ENCODE measurements around the gene C9orf72.
"Not testable (repeated sequence)": the region's sequence is repeated elsewhere in the genome, so short reads cannot be mapped to it uniquely, and the experiment has no call there.

The C9orf72 gene

DNA sequence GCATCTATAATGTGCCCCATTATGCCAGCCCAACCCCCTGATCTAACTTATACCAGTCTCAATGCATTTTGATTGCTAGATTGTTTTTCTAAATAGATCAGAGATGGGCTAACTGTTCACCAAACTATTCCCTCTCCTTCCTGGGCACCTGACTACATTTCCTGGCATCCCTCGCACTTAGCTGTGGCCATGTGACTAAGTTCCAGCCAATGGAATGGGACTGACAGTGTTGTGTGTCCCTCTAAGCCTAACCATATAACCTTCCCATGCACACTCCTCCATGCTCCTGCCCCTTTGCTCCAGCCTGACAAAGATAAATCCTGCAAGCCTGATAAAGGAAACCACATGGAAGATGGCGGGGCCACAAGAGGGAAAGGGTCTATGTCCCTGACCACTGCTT is 61.5 kb downstream of the C9orf72 start:
- no peak for DNase-seq

DNA sequence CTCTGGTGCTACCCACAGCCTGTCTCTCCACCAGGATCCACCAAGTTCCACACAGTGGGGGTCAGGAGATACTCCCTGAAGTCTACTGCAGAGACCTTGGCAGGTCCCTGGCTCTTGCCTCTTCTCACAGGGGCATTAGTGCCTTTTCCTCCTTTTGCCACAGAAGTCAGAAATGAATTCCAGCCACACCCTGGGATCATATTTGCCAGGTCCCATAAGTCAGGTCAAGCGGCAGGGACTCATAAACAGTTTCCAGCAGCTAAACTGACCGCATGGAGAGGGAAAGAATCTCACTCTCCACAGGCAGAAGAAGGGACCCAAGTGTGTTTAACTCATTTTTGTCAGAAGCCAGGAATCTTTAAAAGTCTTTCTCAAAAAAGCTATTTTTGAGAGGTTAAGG is 62.5 kb downstream of the C9orf72 start:
- DNase-seq: no peak

DNA sequence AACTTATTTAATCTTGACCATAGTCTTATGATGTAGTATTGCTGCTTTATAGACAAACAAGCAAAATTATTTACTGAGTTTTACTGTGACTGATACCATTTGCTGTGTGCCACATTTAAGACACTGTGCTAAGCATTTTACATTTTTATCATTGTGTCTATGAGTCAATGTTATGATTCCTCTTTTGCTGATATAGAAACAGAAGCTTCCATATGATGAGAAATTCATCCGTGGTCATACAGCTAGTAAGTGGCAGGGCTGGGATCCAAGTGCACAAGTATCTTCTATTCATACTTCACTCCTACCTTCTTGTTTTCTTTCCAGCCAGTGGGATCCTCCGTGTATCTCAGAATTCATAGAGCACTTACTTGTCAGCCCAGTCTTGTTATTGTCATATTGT is 66.3 kb downstream of the C9orf72 start:
- DNase-seq: peak in 2 of 4 experiments; percentile 45 to 56

DNA sequence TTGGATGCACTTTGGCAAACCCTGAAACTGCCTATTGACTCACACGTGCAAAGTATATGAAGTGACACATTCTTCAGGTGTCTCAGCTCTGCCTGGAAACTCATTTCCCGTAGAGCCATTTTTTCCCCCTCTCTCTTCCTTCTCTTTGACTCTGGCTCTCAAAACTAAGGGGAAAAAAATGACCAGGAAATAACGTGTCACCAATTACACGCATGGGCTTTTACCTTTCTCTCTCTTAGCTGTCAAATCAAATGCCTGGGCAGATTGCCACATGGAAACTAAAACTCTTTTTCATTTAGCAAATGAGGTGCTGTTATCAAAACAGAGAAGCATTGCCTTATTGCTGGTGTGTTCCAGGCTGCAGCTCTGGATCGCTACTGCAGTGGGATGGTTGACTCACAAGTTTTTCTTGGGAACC is 67.5 kb downstream of the C9orf72 start:
- DNase-seq: no peak

DNA sequence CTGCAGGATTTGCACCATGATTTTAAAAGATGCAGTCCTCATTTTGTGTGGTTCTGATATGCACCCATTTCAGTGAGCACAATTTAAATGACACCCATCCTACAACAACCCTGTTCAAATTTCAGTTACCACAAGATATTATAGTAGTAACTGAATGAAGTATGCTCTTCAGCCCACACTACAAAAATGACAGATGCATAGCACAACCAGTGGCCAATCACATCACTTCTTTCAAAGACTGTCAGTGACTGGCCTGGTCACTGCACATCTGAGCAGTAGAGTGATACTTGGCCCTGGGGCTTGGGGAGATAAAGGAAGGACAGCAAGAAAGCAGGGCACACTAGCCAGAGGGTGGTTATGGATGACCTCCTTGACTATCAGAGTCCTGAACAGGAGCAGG is 69.0 kb downstream of the C9orf72 start:
- no peak for DNase-seq

GRCh38 chr9:27503623-27504022 is 69.7 kb downstream of the C9orf72 start:
- no peak for DNase-seq

DNA sequence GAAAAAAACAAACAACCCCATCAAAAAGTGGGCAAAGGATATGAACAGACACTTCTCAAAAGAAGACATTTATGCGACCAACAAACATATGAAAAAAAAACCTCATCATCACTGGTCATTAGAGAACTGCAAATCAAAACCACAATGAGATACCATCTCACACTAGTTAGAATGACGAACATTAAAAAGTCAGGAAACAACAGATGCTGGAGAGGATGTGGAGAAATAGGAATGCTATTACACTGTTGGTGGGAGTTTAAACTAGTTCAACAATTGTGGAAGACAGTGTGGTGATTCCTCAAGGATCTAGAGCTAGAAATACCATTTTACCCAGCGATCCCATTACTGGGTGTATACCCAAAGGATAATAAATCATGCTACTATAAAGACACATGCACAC is 72.4 kb downstream of the C9orf72 start:
- DNase-seq: not testable (repeated sequence)

DNA sequence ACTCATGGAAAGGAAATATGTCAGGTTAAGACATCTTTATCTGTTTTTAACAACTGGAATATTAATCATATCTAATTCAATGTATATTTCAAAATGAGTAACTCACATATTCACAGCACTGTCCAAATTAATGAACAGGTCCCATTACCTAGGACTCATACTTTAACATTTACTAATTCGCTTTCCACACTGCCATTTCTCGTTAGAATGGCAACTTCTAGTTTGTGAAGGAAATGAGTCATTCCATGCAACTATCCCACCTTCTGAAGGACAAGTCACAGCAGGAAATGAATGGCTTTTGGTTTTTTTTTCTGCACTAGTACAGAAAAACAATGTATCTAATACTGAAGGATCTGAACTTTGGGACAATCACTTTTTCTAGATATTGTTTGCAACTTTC is 73.8 kb downstream of the C9orf72 start:
- peak; percentile 32 to 77 (median 52) for DNase-seq

DNA sequence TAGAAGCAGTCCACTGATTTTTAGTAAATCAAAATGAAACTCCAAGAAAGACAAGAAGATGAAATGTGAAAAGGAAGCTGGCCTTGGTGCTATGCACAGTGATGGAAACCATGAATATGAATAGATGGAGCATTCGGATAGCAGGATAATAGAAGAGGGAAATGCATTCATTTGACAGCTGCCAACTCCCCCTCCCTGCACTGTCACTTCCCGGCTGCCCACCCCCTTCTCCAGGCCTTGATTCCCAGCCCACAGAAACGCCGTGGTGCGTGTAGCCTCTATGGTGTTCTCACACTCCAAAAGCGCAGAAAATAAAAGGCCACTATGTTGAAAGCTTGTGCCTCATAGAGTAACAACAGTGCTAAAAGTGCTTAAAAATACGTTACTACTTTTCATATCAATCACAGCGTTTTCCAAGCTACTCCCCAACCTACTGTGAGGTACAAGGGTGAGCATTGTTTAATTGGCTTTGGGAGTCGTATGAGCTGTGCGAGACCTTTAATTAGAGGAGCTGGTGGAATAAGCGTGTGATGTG is 75.3 kb downstream of the C9orf72 start:
- no peak for DNase-seq
